HUES6 (cell line): ENCODE data around the gene SAMD9L.
"Not testable (repeated sequence)": the region's sequence is repeated elsewhere in the genome, so short reads cannot be mapped to it uniquely, and the experiment has no call there.

Experiments
- H3K27ac ChIP-seq: 2 replicates; pipeline ENCODE4 v1.7.0; 2013; ENCODE audit warnings: low read depth, mild to moderate bottlenecking, low read length, inconsistent platforms
- H3K27me3 ChIP-seq: 2 replicates; pipeline ENCODE4 v1.6.1; 2013; ENCODE audit warnings: low read length; ENCODE audit not compliant: control insufficient read depth, insufficient read depth
- H3K36me3 ChIP-seq: 2 replicates; pipeline ENCODE4 v1.6.1; 2013; ENCODE audit warnings: low read length; ENCODE audit not compliant: control insufficient read depth, insufficient read depth
- H3K4me1 ChIP-seq: 2 replicates; pipeline ENCODE4 v1.6.1; 2013; ENCODE audit warnings: low read length; ENCODE audit not compliant: control insufficient read depth, insufficient read depth
- H3K4me3 ChIP-seq: 2 replicates; pipeline ENCODE4 v1.5.1; 2013; ENCODE audit warnings: low read depth, low read length
- H3K9ac ChIP-seq: one replicate; pipeline ENCODE4 v1.6.1; 2013; ENCODE audit warnings: mild to moderate bottlenecking, low read length
- H3K9me3 ChIP-seq: 2 replicates; pipeline ENCODE4 v1.6.1; 2013; ENCODE audit warnings: low read depth, low read length; ENCODE audit not compliant: control insufficient read depth, insufficient read depth

Gene SAMD9L

GRCh38 chr7:93146036-93146435 lies 2.1 kb downstream of the SAMD9L start:
- Histone ChIP-seq H3K9me3 (no peaks in the 10 kb centered on the region), H3K4me3 (no peak overlapping the region), H3K27me3 (no peaks in the 10 kb centered on the region), H3K9ac (no peak overlapping the region), H3K27ac (no peak overlapping the region), H3K36me3 (no peaks in the 10 kb centered on the region), H3K4me1 (no peaks in the 10 kb centered on the region)

- H3K27ac ChIP-seq: no peak overlapping the region
- H3K4me3 ChIP-seq: no peak overlapping the region
- H3K9ac ChIP-seq: no peak overlapping the region
- H3K27me3 ChIP-seq: no peaks in the 10 kb centered on the region
- H3K36me3 ChIP-seq: no peaks in the 10 kb centered on the region
- H3K9me3 ChIP-seq: no peaks in the 10 kb centered on the region
- H3K4me1 ChIP-seq: no peaks in the 10 kb centered on the region
Measured at GRCh38 chr7:93145354-93145753, 2.8 kb downstream of the SAMD9L start.

- H3K36me3 ChIP-seq: no peaks in the 10 kb centered on the region
- no peaks in the 10 kb centered on the region for H3K4me1 ChIP-seq
- H3K27me3 ChIP-seq: no peaks in the 10 kb centered on the region; the same call in 1 of the 2 replicates
- no peaks in the 10 kb centered on the region for H3K9me3 ChIP-seq
- H3K4me3 ChIP-seq: no peak overlapping the region
- no peak overlapping the region for H3K27ac ChIP-seq
- H3K9ac ChIP-seq: no peak overlapping the region
Measured at GRCh38 chr7:93142127-93142526, 6.1 kb downstream of the SAMD9L start.

GRCh38 chr7:93140582-93141191 lies 7.5 kb downstream of the SAMD9L start:
- H3K4me3 ChIP-seq: no peak overlapping the region
- no peaks in the 10 kb centered on the region; the same call in 1 of the 2 replicates for H3K27me3 ChIP-seq
- H3K36me3 ChIP-seq: no peaks in the 10 kb centered on the region
- H3K27ac ChIP-seq: no peak overlapping the region
- H3K9ac ChIP-seq: no peak overlapping the region
- H3K4me1 ChIP-seq: no peaks in the 10 kb centered on the region
- H3K9me3 ChIP-seq: no peaks in the 10 kb centered on the region

GRCh38 chr7:93138576-93138975 lies 9.6 kb downstream of the SAMD9L start:
- Histone ChIP-seq H3K27me3 (peaks cover 20% of the 10 kb centered on the region), H3K36me3 (no peaks in the 10 kb centered on the region), H3K4me1 (no peaks in the 10 kb centered on the region), H3K9ac (no peak overlapping the region), H3K9me3 (no peaks in the 10 kb centered on the region), H3K4me3 (no peak overlapping the region), H3K27ac (no peak overlapping the region)

GRCh38 chr7:93133005-93133404 lies 15.2 kb downstream of the SAMD9L start:
- Histone ChIP-seq H3K36me3 (no peaks in the 10 kb centered on the region), H3K4me1 (no peaks in the 10 kb centered on the region), H3K9ac (no peak overlapping the region)

GRCh38 chr7:93132216-93132615 lies 16.0 kb downstream of the SAMD9L start:
- H3K9ac ChIP-seq: no peak overlapping the region
- H3K4me1 ChIP-seq: no peaks in the 10 kb centered on the region
- H3K27me3 ChIP-seq: peaks cover 31% of the 10 kb centered on the region
- no peak overlapping the region for H3K27ac ChIP-seq
- no peak overlapping the region for H3K4me3 ChIP-seq
- H3K9me3 ChIP-seq: peaks cover 4% of the 10 kb centered on the region
- no peaks in the 10 kb centered on the region for H3K36me3 ChIP-seq

More at GRCh38 chr7:93133005-93133404, 15.2 kb downstream of the SAMD9L start:
- no peak overlapping the region for H3K4me3 ChIP-seq
- peaks cover 31% of the 10 kb centered on the region for H3K27me3 ChIP-seq
- no peak overlapping the region for H3K27ac ChIP-seq
- no peaks in the 10 kb centered on the region for H3K9me3 ChIP-seq

- not testable (repeated sequence) for H3K27ac ChIP-seq, H3K27me3 ChIP-seq, H3K36me3 ChIP-seq, H3K9me3 ChIP-seq, H3K4me1 ChIP-seq, H3K4me3 ChIP-seq, H3K9ac ChIP-seq
Measured at GRCh38 chr7:93126954-93127353, 21.2 kb downstream of the SAMD9L start.

GRCh38 chr7:93123532-93123931 lies 24.7 kb downstream of the SAMD9L start:
- not testable (repeated sequence) for H3K27me3 ChIP-seq, H3K9me3 ChIP-seq, H3K9ac ChIP-seq, H3K36me3 ChIP-seq, H3K4me3 ChIP-seq, H3K27ac ChIP-seq, H3K4me1 ChIP-seq

- Histone ChIP-seq H3K27ac (no peak overlapping the region), H3K9ac (no peak overlapping the region), H3K9me3 (0 out of 2 replicates have a peak, but pooled peaks cover 2% of the 10 kb centered on the region), H3K4me1 (peaks cover 3% of the 10 kb centered on the region; the same call in 1 of the 2 replicates), H3K4me3 (no peak overlapping the region), H3K27me3 (no peaks in the 10 kb centered on the region), H3K36me3 (no peaks in the 10 kb centered on the region)
Measured at GRCh38 chr7:93120592-93121549, 27.3 kb downstream of the SAMD9L start.
